Measurements from ENCODE around the gene TMEM242. TPM values are rescaled to one million over a fixed set of nuclear protein-coding genes. Genes with fewer than 3 reads are reported as not detected.

TMEM242 gene
- total and polyA plus RNA-seq, 2 of the 13 experiments (the other 11 are each of a cell fraction or from before 2014, with no cell fraction given): 5.6 to 11.1 TPM

DNA sequence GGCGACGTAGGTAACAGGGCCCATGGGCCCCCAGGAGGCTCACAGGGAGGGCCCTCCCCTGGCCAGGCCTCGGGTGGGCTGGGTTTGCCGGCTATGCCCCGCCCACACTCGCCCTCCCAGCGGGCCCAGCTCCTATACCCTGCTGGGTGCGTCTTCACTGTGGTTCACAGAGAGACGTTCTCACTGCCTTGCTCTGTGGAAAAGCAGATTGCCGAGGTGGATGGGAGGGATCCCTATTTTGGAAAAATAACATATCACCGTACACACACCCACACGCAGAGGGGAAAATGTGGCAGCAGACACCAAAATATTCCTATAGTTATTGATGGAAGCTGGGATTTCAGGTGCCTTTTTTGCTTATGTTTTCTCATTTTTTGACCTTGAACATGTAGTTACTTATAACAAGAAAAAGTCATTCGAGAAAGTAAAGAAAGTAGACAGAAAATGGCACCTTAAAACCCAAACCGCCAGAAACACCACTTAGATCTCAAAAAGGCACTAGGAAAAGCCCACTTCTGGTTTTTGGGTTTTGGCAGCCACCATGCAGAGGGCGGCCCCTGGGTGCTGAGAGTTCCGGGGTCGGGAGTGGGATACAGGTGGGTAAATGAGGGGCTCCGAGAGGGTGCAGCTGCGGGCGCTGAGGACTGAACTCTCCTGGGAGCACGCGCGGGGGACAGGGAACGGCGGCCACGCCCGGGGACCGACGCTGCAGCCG lies 49.4 kb downstream of the TMEM242 start (continued):
- TF ChIP-seq ZNF512 (CRISPR knock-in tag; IDR thresholded peaks at IDR 0.05) (no peak), MBD4 (IDR thresholded peaks at IDR 0.05; ENCODE audit: borderline replicate concordance, low read length) (no peak), HOMEZ (CRISPR knock-in tag; IDR thresholded peaks at IDR 0.05; ENCODE audit: low read depth) (no peak), PHB2 (IDR thresholded peaks at IDR 0.05; ENCODE audit: partially characterized antibody) (no peak), ZNF138 (CRISPR knock-in tag; IDR thresholded peaks at IDR 0.05; ENCODE audit: low read depth) (no peak), ZFP41 (CRISPR knock-in tag; IDR thresholded peaks at IDR 0.05; ENCODE audit: borderline replicate concordance) (no peak)
- TF ChIP-seq, protein P1, sequence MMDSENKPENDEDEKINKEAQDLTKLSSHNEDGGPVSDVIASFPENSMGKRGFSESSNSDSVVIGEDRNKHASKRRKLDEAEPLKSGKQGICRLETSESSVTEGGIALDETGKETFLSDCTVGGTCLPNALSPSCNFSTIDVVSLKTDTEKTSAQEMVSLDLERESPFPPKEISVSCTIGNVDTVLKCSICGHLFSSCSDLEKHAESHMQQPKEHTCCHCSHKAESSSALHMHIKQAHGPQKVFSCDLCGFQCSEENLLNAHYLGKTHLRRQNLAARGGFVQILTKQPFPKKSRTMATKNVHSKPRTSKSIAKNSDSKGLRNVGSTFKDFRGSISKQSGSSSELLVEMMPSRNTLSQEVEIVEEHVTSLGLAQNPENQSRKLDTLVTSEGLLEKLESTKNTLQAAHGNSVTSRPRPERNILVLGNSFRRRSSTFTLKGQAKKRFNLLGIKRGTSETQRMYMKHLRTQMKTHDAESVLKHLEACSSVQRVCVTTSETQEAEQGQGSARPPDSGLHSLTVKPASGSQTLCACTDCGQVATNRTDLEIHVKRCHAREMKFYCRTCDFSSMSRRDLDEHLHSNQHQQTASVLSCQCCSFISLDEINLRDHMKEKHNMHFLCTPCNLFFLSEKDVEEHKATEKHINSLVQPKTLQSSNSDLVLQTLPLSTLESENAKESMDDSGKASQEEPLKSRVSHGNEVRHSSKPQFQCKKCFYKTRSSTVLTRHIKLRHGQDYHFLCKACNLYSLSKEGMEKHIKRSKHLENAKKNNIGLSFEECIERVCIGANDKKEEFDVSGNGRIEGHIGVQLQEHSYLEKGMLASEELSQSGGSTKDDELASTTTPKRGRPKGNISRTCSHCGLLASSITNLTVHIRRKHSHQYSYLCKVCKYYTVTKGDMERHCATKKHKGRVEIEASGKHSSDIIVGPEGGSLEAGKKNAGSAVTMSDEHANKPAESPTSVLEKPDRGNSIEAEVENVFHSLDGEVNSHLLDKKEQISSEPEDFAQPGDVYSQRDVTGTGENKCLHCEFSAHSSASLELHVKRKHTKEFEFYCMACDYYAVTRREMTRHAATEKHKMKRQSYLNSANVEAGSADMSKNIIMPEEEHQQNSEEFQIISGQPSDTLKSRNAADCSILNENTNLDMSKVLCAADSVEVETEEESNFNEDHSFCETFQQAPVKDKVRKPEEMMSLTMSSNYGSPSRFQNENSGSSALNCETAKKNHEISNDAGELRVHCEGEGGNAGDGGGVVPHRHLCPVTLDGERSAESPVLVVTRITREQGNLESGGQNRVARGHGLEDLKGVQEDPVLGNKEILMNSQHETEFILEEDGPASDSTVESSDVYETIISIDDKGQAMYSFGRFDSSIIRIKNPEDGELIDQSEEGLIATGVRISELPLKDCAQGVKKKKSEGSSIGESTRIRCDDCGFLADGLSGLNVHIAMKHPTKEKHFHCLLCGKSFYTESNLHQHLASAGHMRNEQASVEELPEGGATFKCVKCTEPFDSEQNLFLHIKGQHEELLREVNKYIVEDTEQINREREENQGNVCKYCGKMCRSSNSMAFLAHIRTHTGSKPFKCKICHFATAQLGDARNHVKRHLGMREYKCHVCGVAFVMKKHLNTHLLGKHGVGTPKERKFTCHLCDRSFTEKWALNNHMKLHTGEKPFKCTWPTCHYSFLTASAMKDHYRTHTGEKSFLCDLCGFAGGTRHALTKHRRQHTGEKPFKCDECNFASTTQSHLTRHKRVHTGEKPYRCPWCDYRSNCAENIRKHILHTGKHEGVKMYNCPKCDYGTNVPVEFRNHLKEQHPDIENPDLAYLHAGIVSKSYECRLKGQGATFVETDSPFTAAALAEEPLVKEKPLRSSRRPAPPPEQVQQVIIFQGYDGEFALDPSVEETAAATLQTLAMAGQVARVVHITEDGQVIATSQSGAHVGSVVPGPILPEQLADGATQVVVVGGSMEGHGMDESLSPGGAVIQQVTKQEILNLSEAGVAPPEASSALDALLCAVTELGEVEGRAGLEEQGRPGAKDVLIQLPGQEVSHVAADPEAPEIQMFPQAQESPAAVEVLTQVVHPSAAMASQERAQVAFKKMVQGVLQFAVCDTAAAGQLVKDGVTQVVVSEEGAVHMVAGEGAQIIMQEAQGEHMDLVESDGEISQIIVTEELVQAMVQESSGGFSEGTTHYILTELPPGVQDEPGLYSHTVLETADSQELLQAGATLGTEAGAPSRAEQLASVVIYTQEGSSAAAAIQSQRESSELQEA (CRISPR knock-in tag; IDR thresholded peaks at IDR 0.05; ENCODE audit: not compliant biosample characterization): peak; percentile 25
